Liver (tissue), 9 donors: ENCODE results near the gene PLXNA2. TPM values are rescaled to one million over a fixed set of nuclear protein-coding genes. Genes with fewer than 3 reads are reported as not detected.

Source experiments
- DNase-seq: peaks from one replicate; pipeline ENCODE4 v3.0.0-alpha.2; 2017; ENCODE audit warnings: low spot score
- H3K27ac ChIP-seq, 2 donors: one replicate each; pipeline ENCODE4 v1.7.0; 2013; ENCODE audit warnings: inconsistent platforms in 2 of 2, low read length in 2 of 2, control low read depth in 1 of 2, low read depth in 1 of 2, mild to moderate bottlenecking in 1 of 2
- H3K27me3 ChIP-seq, 4 donors: one replicate each; pipeline versions ENCODE4 v1.6.1 to v1.7.0; 2013; ENCODE audit warnings: low read length in 3 of 4, inconsistent platforms in 1 of 4, mild to moderate bottlenecking in 1 of 4, moderate library complexity in 1 of 4; ENCODE audit not compliant: control insufficient read depth in 4 of 4, insufficient read depth in 4 of 4
- H3K36me3 ChIP-seq, 4 donors: one replicate each; pipeline versions ENCODE4 v1.6.1 to v1.7.0; 2013; ENCODE audit warnings: low read length in 3 of 4, mild to moderate bottlenecking in 3 of 4, low read depth in 1 of 4, moderate library complexity in 1 of 4; ENCODE audit not compliant: control insufficient read depth in 4 of 4, insufficient read depth in 3 of 4
- H3K4me1 ChIP-seq, 4 donors: one replicate each; pipeline versions ENCODE4 v1.6.1 to v1.7.0; 2013; ENCODE audit warnings: low read length in 3 of 4, mild to moderate bottlenecking in 3 of 4, moderate library complexity in 1 of 4; ENCODE audit not compliant: control insufficient read depth in 4 of 4, insufficient read depth in 4 of 4
- H3K4me3 ChIP-seq, 3 donors: one replicate each; pipeline versions ENCODE4 v1.6.1 to v1.7.0; 2013; ENCODE audit warnings: low read length in 3 of 3, control low read depth in 1 of 3, low read depth in 1 of 3, mild to moderate bottlenecking in 1 of 3
- H3K9ac ChIP-seq, 2 donors: one replicate each; pipeline ENCODE4 v1.7.0; 2013; ENCODE audit warnings: low read length in 2 of 2, mild to moderate bottlenecking in 2 of 2, moderate library complexity in 2 of 2, control low read depth in 1 of 2, low read depth in 1 of 2
- H3K9me3 ChIP-seq, 4 donors: one replicate each; pipeline versions ENCODE4 v1.6.1 to v1.7.0; 2013; ENCODE audit warnings: low read length in 3 of 4; ENCODE audit not compliant: control insufficient read depth in 4 of 4
- EGR1 ChIP-seq, 2 donors: IDR thresholded peaks; 2 replicates each; pipeline ENCODE4 v1.6.1; 2016 to 2018; ENCODE audit warnings: antibody characterized with exemption in 2 of 2, low read depth in 2 of 2
- FOXA1 ChIP-seq: IDR thresholded peaks from 2 replicates; pipeline ENCODE4 v1.6.1; 2016; ENCODE audit warnings: antibody characterized with exemption
- FOXA2 ChIP-seq: IDR thresholded peaks from 2 replicates; pipeline ENCODE4 v1.6.1; 2016; ENCODE audit warnings: antibody characterized with exemption
- GABPA ChIP-seq, 2 donors: IDR thresholded peaks in 1 of 2; conservative IDR thresholded peaks in 1 of 2; 2 replicates each; pipeline ENCODE4 v1.6.1; 2016; ENCODE audit warnings: antibody characterized with exemption in 2 of 2, mild to moderate bottlenecking in 1 of 2, moderate library complexity in 1 of 2
- HNF4A ChIP-seq, 2 donors: conservative IDR thresholded peaks; 2 replicates each; pipeline ENCODE4 v1.6.1; 2016; ENCODE audit warnings: antibody characterized with exemption in 2 of 2, mild to moderate bottlenecking in 2 of 2
- HNF4G ChIP-seq: IDR thresholded peaks from 2 replicates; pipeline ENCODE4 v1.6.1; 2016; ENCODE audit warnings: antibody characterized with exemption
- JUND ChIP-seq, 2 donors: IDR thresholded peaks; 2 replicates each; pipeline ENCODE4 v1.6.1; 2016; ENCODE audit warnings: antibody characterized with exemption in 2 of 2
- NR2F2 ChIP-seq: IDR thresholded peaks from 2 replicates; pipeline ENCODE4 v1.6.1; 2016; ENCODE audit warnings: antibody characterized with exemption
- RAD21 ChIP-seq, 2 donors: IDR thresholded peaks; 2 replicates each; pipeline ENCODE4 v1.6.1; 2016; ENCODE audit warnings: antibody characterized with exemption in 2 of 2, mild to moderate bottlenecking in 2 of 2
- RXRA ChIP-seq, 2 donors: IDR thresholded peaks; 2 replicates each; pipeline ENCODE4 v1.6.1; 2017 to 2018; ENCODE audit warnings: antibody characterized with exemption in 2 of 2, mild to moderate bottlenecking in 1 of 2
- SP1 ChIP-seq: IDR thresholded peaks from 2 replicates; pipeline ENCODE4 v1.6.1; 2018; ENCODE audit warnings: antibody characterized with exemption, mild to moderate bottlenecking
- TAF1 ChIP-seq: conservative IDR thresholded peaks from 2 replicates; pipeline ENCODE4 v1.6.1; 2016; ENCODE audit warnings: antibody characterized with exemption, mild to moderate bottlenecking
- YY1 ChIP-seq: IDR thresholded peaks from 2 replicates; pipeline ENCODE4 v1.6.1; 2016; ENCODE audit warnings: antibody characterized with exemption, mild to moderate bottlenecking
- WGBS: extraction: QIAGEN DNeasy Blood & Tissue Kit; methylation state at CpG from one replicate; pipeline ENCODE4 v1.1.7; 2013; 5-methylcytosine and 5-hydroxymethylcytosine counted together
- polyA plus RNA-seq, 2 donors: library from polyadenylated mRNA; stranded (reverse) in 1 of 2; unstranded in 1 of 2; fragments of 200-250 nt in 1 of 2; fragments of >200 nt in 1 of 2; fragmentation: Nextera tagmentation in 1 of 2; extraction: Ambion mirVana in 1 of 2; gene quantifications; one replicate each; pipeline versions ENCODE4 v1.2.1 to v1.2.3, GENCODE V29; 2013 to 2015
- total RNA-seq, 2 donors: library from RNA; depleted of rRNA; stranded (reverse); fragments of >200 nt; gene quantifications; one replicate each; pipeline ENCODE4 v1.2.3, GENCODE V29; 2014
- TF ChIP-seq, protein P1 (sequence below): IDR thresholded peaks from 2 replicates; pipeline ENCODE4 v1.6.1; 2016; ENCODE audit warnings: antibody characterized with exemption, mild to moderate bottlenecking
- TF ChIP-seq, protein P2 (sequence below): IDR thresholded peaks from 2 replicates; pipeline ENCODE4 v1.6.1; 2016; ENCODE audit warnings: antibody characterized with exemption
- TF ChIP-seq, protein P3 (sequence below): IDR thresholded peaks from 2 replicates; pipeline ENCODE4 v1.6.1; 2016; ENCODE audit warnings: antibody characterized with exemption
- TF ChIP-seq, protein P4 (sequence below): IDR thresholded peaks from 2 replicates; pipeline ENCODE4 v1.6.1; 2016; ENCODE audit warnings: antibody characterized with exemption
- TF ChIP-seq, protein P5 (sequence below): fragments of 150-350 bp; IDR thresholded peaks from 2 replicates; pipeline ENCODE4 v1.5.1; 2017; ENCODE audit warnings: improper control_type of control experiment, low read depth, low read length; ENCODE audit not compliant: missing input control
- donor health status: healthy.
- donor health status: healthy.
- donor health status: healthy.
- donor health status: healthy.
- donor health status: healthy.

PLXNA2 gene
- total and polyA plus RNA-seq, 4 donors = 1.8 to 9.2 (median 2.8) TPM

DNA sequence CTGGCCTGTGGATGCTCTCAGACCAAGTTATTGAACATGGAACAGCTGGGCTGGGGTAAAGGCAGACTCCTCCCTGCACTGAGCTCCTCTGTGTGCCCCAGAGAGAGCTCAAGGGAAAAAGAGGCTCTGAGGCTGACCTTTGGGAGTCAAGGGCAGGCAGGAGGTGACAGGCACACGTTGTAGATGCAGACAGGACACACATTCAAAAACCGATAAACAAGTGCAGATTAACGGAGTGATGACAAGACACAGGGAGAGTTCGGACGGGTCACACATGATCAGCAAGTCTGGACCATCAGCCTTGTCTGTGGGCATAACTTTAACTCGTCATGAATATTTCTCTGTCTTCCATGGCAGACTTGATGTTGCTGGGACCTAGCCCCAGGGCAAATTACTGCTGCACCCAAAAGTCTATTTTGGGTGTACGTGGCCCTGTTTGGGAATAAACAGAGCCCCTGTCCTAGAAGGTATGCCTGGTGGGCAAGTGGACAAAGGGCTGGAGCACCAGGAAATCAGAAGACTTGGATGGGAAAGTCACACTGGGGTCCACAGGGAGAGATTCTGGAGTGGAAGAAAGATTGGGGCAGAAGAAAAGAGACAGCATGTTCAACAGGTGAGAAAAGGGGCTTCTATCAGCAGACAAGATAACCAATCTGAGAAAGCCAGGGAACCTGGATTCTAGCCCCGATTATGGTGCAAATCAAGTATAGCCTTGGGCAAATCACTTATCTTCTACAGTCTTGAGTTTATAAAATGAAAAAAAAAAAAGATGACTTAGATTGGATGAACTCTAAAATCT lies 74.9 kb downstream of the PLXNA2 start (continued):
- TF ChIP-seq FOXA1 (no peak), YY1 (no peak), FOXA2 (no peak)

DNA sequence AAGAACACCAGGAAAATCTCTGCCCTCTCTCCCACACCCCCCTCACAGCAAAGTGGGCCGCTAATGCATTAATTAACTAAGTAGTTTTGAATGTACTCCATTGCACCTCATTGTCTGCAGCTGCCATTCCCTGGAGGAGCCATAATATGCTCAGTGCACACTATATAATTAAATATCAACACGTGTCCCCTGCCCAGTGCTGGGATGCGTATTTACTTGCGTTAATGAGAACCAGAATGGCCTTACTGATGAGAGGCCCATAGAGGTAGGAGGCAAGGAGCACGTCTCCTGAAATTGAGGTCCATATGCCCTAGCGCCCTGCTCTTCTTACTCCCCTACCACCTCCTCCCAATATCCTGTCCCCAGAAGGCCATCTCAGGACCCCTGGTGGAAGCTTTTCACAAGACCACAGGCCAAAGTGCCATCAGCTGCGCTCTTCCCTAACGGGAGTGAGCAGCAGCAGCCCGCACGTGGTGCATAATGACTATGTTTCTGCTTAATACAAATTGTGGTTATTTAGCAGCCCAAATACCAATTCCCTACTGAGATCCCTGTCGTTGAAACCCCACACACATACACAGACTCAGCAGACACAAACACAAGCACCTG lies 76.8 kb downstream of the PLXNA2 start:
- DNase-seq = no peak
- H3K27me3 ChIP-seq = no peaks in the 10 kb centered on the region
- H3K4me3 ChIP-seq = no peak overlapping the region
- WGBS = 86% methylated on average over 11 of the region's 11 CpGs
- peaks cover 11 to 40% (median 24%) of the 10 kb centered on the region in 4 donors for H3K4me1 ChIP-seq
- H3K27ac ChIP-seq = no peak overlapping the region
- TF ChIP-seq EGR1 (IDR thresholded peaks at IDR 0.05; ENCODE audit: low read depth in 2 of 2) = no peak
- no peak for TF ChIP-seq HNF4G
- TF ChIP-seq, protein P1, sequence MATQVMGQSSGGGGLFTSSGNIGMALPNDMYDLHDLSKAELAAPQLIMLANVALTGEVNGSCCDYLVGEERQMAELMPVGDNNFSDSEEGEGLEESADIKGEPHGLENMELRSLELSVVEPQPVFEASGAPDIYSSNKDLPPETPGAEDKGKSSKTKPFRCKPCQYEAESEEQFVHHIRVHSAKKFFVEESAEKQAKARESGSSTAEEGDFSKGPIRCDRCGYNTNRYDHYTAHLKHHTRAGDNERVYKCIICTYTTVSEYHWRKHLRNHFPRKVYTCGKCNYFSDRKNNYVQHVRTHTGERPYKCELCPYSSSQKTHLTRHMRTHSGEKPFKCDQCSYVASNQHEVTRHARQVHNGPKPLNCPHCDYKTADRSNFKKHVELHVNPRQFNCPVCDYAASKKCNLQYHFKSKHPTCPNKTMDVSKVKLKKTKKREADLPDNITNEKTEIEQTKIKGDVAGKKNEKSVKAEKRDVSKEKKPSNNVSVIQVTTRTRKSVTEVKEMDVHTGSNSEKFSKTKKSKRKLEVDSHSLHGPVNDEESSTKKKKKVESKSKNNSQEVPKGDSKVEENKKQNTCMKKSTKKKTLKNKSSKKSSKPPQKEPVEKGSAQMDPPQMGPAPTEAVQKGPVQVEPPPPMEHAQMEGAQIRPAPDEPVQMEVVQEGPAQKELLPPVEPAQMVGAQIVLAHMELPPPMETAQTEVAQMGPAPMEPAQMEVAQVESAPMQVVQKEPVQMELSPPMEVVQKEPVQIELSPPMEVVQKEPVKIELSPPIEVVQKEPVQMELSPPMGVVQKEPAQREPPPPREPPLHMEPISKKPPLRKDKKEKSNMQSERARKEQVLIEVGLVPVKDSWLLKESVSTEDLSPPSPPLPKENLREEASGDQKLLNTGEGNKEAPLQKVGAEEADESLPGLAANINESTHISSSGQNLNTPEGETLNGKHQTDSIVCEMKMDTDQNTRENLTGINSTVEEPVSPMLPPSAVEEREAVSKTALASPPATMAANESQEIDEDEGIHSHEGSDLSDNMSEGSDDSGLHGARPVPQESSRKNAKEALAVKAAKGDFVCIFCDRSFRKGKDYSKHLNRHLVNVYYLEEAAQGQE = no peak
- TF ChIP-seq, protein P2, sequence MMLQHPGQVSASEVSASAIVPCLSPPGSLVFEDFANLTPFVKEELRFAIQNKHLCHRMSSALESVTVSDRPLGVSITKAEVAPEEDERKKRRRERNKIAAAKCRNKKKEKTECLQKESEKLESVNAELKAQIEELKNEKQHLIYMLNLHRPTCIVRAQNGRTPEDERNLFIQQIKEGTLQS = no peak
- TF ChIP-seq RAD21 (IDR thresholded peaks at IDR 0.05) = no peak
- TF ChIP-seq NR2F2 = no peak
- no peak for TF ChIP-seq FOXA1
- no peak for TF ChIP-seq FOXA2
- TF ChIP-seq TAF1 = no peak
- TF ChIP-seq, protein P3, sequence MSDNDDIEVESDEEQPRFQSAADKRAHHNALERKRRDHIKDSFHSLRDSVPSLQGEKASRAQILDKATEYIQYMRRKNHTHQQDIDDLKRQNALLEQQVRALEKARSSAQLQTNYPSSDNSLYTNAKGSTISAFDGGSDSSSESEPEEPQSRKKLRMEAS = no peak
- TF ChIP-seq GABPA (IDR thresholded peaks at IDR 0.05 in 1 of 2, conservative IDR thresholded peaks at IDR 0.05 in 1 of 2) = no peak
- TF ChIP-seq HNF4A (conservative IDR thresholded peaks at IDR 0.05) = no peak
- TF ChIP-seq, protein P4, sequence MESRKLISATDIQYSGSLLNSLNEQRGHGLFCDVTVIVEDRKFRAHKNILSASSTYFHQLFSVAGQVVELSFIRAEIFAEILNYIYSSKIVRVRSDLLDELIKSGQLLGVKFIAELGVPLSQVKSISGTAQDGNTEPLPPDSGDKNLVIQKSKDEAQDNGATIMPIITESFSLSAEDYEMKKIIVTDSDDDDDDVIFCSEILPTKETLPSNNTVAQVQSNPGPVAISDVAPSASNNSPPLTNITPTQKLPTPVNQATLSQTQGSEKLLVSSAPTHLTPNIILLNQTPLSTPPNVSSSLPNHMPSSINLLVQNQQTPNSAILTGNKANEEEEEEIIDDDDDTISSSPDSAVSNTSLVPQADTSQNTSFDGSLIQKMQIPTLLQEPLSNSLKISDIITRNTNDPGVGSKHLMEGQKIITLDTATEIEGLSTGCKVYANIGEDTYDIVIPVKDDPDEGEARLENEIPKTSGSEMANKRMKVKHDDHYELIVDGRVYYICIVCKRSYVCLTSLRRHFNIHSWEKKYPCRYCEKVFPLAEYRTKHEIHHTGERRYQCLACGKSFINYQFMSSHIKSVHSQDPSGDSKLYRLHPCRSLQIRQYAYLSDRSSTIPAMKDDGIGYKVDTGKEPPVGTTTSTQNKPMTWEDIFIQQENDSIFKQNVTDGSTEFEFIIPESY = no peak
- TF ChIP-seq SP1 = no peak
- no peak for TF ChIP-seq YY1
- no peak for TF ChIP-seq RXRA (IDR thresholded peaks at IDR 0.05)
- TF ChIP-seq, protein P5, sequence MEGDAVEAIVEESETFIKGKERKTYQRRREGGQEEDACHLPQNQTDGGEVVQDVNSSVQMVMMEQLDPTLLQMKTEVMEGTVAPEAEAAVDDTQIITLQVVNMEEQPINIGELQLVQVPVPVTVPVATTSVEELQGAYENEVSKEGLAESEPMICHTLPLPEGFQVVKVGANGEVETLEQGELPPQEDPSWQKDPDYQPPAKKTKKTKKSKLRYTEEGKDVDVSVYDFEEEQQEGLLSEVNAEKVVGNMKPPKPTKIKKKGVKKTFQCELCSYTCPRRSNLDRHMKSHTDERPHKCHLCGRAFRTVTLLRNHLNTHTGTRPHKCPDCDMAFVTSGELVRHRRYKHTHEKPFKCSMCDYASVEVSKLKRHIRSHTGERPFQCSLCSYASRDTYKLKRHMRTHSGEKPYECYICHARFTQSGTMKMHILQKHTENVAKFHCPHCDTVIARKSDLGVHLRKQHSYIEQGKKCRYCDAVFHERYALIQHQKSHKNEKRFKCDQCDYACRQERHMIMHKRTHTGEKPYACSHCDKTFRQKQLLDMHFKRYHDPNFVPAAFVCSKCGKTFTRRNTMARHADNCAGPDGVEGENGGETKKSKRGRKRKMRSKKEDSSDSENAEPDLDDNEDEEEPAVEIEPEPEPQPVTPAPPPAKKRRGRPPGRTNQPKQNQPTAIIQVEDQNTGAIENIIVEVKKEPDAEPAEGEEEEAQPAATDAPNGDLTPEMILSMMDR = no peak
- TF ChIP-seq JUND (IDR thresholded peaks at IDR 0.05) = no peak
- no peaks in the 10 kb centered on the region for H3K9me3 ChIP-seq
- no peak overlapping the region for H3K9ac ChIP-seq
- no peaks in the 10 kb centered on the region for H3K36me3 ChIP-seq
